Measurements from ENCODE around the gene PIGV.

PIGV gene

GRCh38 chr1:26787706-26788514 is at the start of gene PIGV:
PIGV (plus strand) TSS chr1:26787950; CDS start chr1:26790816, 2,866 bp downstream.
- peak; percentile 71 for DNase-seq

GRCh38 chr1:26739329-26739914 is 48.3 kb upstream of the PIGV start:
- DNase-seq, result no peak

- no peak for DNase-seq
These were observed 47.6 kb upstream of the PIGV start for GRCh38 chr1:26740023-26740634.

- DNase-seq, result no peak
These were observed 46.8 kb upstream of the PIGV start for GRCh38 chr1:26740952-26741351.

GRCh38 chr1:26743426-26744059 is 44.2 kb upstream of the PIGV start:
- no peak for DNase-seq

GRCh38 chr1:26744075-26744959 is 43.4 kb upstream of the PIGV start:
- DNase-seq, result peak; percentile 18

GRCh38 chr1:26745191-26745590 is 42.6 kb upstream of the PIGV start:
- no peak for DNase-seq

- DNase-seq, result no peak
These were observed 40.7 kb upstream of the PIGV start for GRCh38 chr1:26747048-26747447.

- no peak for DNase-seq
These were observed 39.4 kb upstream of the PIGV start for GRCh38 chr1:26748351-26748750.

GRCh38 chr1:26749458-26749857 is 38.3 kb upstream of the PIGV start:
- DNase-seq, result no peak

- no peak for DNase-seq
These were observed 37.3 kb upstream of the PIGV start for GRCh38 chr1:26750428-26750827.

- DNase-seq, result no peak
These were observed 35.2 kb upstream of the PIGV start for GRCh38 chr1:26752519-26752918.

GRCh38 chr1:26754086-26754874 is 33.5 kb upstream of the PIGV start:
- DNase-seq, result no peak

- DNase-seq, result no peak
These were observed 29.4 kb upstream of the PIGV start for GRCh38 chr1:26758358-26758757.

- DNase-seq, result no peak
These were observed 28.2 kb upstream of the PIGV start for GRCh38 chr1:26759531-26759930.

GRCh38 chr1:26761217-26761616 is 26.5 kb upstream of the PIGV start:
- DNase-seq, result no peak

- DNase-seq, result no peak
These were observed 20.0 kb upstream of the PIGV start for GRCh38 chr1:26767714-26768113.

- no peak for DNase-seq
These were observed 19.0 kb upstream of the PIGV start for GRCh38 chr1:26768755-26769154.

GRCh38 chr1:26771285-26771642 is 16.5 kb upstream of the PIGV start:
- no peak for DNase-seq

GRCh38 chr1:26771643-26772321 is 16.0 kb upstream of the PIGV start:
- DNase-seq, result no peak

GRCh38 chr1:26772687-26773086 is 15.1 kb upstream of the PIGV start:
- no peak for DNase-seq
